Ecto neural progenitor cell (in vitro differentiated cells): ENCODE data around the gene MYL12A.
"Not testable (repeated sequence)": the region's sequence is repeated elsewhere in the genome, so short reads cannot be mapped to it uniquely, and the experiment has no call there.

Experiments
- DNase-seq: peaks from one replicate; pipeline ENCODE4 v3.0.0-alpha.2; 2018; ENCODE audit warnings: low spot score

MYL12A gene

DNA sequence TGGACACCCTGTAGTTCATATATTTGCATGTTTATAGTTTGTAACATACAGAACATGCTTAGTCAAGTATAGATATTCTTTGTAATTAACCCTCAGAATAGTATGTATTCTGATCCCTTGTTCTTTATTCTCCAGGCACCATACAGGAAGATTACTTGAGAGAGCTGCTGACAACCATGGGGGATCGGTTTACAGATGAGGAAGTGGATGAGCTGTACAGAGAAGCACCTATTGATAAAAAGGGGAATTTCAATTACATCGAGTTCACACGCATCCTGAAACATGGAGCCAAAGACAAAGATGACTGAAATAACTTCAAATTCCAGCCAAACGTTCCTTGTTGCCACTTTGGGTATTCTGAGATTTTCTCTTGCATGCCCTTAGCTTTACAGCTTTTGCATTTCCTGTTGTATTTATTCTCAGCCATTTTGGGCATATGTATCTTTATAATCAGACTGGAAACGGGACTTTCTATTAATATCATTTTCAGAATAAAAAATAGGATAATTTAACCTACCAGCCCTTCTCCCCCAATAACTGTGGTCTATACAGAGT, 8.1 kb downstream of the MYL12A start:
- DNase-seq = no peak

DNA sequence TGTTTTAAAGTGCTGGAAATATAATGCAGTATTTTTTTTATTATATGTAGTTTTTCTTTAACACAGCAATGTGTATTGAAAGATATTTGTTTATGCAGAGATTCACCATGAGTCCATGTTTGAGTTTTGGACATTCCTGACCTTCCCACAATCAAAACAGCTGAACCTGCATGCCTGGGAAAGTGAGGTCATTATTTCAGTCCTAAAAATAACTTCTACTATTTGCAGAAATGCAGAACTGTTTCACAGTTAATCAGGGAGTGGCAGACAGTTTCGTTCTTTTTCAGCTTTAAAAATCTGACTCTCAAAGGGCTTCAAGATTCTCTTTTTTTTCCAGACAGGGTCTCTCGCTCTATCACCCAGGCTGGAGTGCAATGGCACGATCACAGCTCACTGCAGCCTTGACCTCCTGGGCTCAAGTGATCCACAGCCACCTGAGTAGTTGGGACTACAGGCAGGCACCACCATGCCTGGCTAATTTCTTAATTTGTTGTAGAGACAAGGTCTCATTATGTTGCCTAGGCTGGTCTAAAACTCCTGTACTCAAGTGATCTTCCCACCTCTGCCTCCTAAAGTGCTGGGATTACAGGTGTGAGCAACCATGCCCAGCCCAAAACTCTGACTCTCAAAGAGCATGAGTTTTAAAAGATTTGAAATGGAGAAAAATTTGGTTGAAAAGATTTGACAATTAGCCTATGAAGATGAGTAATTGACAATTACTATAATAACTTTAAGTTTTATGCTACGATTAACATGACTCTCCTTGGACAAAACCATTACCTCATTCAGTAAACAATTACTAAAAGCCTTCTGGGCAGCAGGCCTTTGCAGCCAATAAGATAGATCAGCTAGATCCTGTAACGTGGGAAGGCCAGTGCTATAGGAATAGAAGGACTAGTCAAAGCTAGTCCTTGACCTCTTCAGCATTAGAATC, 9.4 kb downstream of the MYL12A start:
- no peak for DNase-seq

DNA sequence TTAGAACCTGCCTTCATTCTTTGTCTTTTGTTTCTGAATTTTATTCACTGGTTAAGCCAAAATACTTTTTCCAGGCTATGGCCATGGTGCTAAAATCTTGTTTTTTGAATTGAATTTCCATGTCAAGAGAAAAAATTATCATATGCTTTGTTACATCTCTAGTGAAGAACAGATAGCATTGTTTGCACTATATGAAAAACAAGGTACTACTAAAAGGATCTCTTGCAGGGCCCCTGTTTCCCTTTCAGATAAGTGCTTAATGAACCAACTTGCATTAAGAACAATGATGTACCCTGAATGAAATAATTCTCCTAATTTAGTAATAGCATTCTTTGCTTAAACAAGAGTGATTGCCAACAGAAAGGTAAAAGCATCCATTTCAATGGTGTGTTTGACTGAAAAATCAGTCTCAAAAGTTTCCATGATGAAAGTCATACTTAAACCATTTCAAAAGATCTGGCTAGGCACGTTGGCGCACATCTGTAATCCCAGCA, 10.1 kb downstream of the MYL12A start:
- DNase-seq = no peak

DNA sequence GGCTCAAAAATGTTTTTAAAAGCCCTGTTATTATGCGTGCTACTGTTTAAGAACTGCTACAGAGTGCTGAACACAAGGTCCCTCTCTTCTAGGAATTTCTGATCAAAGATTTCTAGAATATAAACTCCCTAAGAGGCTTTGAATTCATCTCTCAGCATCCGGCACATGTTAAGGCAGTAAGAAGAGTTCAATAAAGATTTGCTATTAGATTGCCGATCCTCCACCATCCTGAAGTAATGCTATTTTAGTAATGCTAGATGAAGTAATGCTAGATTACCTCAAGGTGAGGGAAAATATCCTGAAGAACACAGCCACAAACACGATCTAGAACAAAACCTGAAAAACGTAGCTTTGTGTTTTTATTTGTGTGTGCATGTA, 13.4 kb downstream of the MYL12A start:
- no peak for DNase-seq

DNA sequence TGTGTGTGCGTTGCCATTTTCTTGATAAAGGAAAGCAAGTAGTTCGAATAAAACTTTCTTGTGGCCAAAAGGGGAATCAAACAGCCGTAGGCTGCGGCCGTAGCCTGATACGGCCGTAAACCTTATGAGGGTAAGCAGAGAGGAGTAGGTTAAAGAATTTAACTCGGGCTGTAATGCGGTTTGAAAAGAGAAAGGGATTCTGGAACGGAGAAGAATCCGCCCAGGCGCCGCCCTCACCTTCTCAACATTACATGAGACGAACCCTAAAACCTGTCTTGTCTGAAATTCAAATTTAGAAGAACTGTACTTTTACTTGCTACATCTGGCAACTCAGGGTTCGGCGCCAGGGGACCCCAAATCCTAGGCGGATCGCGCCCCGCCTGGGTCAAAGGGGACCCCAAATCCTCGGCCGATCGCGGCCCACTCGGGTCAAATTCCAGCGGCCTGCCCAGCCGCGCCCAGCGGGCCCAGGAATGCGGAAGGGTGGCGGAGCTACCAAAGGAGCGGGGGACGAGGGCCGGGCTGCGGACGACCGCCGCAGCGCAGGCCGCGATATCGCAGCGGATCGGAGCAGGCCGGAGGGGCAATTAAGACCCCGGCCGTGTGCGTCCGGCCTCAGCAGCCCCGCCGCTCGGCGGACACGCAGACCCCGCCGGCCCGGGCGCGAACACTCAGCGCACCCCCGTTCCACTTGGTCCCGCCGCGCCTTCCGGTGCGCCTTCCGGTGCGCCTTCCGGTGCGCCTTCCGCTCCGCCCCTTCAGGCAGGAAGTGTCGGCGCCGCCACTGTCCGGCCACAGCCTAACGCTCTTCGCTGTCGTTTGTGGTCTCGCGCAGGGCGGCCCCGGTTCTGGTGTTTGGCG, 14.0 kb downstream of the MYL12A start, which contains the start of gene MYL12B:
MYL12B (plus strand) TSS at position 761 of the 861 bp plus-strand sequence. CDS start 10,766 bp downstream, outside the sequence.
- peak; percentile 91 for DNase-seq

DNA sequence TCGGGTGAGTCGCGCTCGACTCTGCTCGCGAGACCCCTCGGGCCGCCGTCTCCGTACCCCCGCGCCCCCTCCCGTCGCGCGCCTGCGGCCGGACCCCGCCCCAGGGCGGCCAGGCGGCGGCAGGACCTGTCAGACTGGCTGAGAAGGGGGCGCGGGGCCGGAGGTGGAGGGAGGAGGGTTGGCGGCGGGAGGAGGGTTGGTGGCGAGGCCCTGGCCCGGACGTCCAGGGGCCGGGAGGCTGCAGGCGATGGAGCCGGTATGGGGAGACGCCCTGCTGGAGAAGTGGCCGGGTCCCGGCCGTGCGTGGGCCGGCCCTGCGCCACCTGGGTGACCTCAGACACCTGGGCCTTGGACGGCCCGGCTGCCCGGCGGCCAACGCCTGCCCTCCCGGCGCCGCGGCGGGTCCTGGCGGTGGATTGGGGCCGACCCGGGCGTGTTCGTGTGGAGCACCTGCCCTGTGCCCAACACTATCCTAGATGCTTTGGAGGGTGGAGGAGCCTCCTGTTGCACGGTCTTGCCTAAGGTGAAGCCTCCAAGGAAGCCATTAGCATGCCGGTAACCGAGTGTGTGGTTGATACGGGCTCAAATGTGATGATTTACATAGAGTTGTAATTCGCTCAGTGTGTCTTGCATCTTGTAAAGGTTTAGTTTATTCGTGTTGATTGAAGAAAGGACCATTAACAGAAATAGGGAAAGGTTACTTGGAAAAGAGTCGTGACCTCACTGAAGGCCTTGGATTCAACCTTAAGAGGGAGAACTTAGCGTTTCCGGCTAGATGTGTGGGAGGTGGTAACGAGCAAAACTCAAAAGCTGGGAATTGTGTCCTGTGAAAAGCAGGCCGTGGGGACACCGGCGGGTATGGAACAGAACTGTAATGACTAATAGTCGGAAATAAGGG, 14.9 kb downstream of the MYL12A start:
- no peak for DNase-seq

DNA sequence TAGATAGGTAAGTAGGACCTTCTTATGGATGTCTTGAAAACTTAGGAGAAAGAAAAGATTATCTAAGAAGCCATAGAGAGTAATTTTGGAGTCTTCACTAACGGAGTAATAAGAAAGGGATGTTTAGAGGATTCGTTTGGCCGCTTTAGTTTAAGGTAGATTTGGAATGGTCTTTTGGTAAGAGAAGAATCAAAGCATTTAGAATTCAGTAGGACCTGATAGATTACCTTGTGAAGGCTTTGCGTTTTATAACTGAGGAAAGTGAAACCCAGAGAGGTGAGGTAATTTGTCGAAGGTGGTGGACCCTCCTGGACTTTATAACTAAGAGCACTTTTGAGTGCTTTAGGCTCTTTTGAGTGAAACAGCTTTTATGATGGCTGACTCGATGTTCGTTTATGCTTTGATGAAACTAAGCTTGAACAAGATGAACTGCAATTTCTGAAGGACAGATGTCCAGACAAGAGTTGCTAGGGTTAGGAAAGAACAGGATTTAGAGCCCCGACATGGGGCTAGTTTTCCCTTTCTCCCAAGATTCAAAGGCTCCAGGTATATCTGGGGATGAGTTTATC, 15.6 kb downstream of the MYL12A start:
- DNase-seq = no peak

DNA sequence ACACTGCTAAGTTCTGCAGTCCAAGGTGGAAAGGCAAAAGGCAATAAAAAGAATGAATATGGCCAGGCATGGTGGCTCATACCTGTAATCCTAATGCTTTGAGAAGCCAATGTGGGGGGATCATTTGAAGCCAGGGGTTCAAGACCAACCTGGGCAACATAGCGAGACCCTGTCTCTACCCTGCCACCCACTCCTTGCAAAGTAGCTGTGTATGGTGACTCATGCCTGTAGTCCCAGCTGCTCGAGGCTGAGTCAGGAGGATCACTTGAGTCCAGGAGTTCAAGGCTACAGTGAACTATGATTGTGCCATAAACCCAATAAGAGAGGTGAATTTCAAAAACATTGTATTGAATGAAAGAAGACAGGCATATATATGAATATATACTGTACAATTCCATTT, 16.8 kb downstream of the MYL12A start:
- no peak for DNase-seq

DNA sequence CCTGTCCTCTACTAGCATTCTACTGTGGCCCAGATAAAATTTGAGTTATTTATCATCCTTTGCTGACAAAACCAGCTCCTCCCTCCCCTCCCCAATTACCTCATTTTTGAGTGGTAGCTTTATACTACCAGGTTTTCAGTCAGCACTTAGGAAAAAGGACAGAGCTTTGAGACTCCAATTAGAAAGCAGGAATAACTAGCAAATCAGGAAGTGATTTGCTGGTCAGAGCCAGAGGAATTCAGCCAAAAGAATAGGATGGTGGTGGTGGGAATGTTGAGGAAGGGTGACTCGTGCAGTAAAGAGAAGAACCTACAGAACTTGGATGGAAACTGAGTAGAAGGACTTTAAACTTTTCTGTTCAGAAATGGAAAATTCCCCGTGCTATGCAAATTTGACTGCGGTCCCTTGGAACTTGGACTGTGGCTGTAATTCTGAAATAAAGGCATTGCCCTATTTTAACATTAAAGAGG, 18.0 kb downstream of the MYL12A start:
- DNase-seq = no peak

DNA sequence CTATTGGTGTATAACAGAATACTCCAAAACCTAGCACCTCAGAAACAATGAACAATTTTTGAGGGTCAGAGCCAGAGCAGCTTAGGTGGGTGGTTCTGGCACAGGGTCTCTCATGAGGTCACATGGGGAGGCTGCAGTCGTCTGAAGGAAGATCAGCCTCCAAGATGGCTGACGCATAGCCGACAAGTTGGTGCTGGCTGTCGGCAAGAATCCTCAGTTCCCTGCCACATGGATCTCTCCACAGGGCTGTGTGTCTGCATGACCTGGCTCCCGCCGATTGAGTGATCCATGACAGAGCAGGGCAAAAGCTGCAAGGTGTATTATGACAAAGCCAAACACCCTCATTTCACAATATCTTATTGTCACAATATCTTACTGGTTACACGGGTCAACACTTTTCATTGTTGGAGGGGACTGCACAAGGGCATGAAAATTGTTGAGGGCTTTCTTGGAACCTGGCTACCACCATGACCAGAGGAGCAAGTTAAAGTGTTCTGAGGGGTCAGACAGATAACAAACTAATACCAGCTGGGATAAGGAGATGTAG, 18.5 kb downstream of the MYL12A start:
- DNase-seq = no peak

DNA sequence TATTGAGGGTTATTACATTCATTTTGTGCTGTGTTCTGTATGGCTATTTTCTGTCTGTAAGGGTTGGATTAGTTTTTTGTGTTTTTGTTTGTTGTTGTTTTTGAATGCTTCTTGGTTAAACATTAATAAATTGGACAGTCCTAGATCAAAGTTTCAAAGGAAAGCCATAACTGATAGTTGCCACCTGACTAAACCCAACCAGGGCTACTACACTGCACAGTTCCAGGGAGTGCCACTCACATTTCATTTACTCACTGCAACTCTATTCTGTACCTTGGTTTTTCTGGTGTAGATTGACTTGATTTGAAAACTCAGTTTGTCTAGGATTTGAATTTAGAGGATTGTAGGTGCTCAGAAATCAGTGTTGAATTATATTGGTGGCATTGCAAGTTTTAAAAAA, 20.7 kb downstream of the MYL12A start:
- no peak for DNase-seq

DNA sequence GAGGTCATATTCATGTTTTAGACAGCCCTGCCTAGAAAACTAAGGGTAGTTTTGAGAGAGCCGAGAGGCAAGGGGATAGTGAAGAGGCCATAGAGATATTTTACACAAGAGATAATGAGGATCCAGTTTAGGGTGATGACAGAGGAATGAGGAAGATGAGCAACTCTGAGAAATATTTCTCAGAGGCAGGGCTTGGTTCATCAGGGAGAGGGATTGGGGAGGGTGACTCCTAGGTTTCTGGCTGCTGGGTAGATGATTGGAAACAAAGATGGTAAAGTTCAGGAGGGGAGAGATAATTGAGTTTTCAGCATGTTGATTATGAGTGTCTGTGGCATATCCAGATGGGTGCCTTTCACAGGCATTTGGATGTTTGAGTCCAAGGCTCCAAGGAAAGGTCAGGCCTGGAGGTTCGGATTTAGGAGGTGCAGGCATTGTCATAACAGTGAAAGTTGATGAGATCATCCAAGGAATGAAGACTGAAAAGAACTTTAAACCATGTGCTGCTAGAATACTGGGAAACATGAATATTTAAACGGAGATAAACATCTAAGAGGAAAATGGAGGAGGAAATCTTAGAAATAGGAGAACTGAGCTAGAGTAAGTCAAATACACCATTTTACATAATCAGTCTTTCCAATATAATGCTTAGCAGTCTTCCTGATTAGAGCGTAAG, 21.8 kb downstream of the MYL12A start:
- no peak for DNase-seq

DNA sequence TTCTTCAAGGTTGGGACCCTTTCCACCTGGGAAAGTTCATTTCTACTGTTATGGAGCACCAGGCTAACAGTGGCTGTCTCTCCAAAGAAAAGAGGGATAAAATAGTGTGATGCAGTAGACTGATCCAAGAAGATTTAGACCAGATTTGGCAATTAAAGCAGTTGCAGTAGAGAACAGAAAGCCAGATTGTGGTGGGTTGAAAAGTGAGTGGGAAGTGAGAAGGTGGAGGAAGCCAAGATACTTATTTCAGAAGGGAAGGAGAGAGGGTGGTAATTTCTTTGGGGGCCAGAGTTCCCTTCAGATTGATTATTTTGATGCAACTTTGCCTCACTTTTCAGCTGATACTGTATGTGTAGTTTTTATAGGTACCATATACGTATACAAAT, 22.3 kb downstream of the MYL12A start:
- DNase-seq = no peak

DNA sequence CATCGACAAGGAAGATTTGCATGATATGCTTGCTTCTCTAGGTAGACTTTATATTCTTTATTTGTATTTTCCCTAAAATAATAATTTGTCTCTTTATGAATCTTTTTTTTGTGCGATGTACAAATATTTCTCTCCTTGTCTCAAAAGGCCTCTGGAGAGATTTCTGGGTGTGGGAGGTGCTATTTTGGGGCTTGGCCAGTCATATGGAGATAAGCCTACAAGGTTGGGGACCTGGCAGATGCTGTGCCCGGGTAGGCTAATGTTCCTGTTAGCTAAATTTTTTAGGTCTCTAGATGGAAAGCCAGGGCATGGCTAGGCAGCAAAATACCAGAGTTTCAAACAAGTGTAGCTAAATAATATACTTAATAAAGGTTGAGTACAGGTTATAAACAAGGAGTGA, 25.4 kb downstream of the MYL12A start:
- DNase-seq = no peak

DNA sequence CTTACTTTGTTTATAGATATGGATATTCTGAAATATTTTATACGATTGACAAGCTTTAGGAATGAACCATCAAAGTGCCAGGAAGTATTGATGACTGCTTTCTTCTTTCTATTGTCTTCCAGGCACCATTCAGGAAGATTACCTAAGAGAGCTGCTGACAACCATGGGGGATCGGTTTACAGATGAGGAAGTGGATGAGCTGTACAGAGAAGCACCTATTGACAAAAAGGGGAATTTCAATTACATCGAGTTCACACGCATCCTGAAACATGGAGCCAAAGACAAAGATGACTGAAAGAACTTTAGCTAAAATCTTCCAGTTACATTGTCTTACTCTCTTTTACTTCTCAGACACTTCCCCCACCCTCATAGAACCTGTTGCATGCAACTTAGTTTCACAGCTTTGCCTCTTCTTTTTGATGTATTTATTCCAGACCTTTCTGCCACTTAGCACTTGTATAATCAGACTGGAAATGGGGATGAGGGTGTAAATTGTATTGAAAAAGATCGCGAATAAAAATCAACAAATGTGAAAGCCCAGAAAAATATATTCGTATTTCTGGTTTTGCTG, 30.1 kb downstream of the MYL12A start:
- not testable (repeated sequence) for DNase-seq

DNA sequence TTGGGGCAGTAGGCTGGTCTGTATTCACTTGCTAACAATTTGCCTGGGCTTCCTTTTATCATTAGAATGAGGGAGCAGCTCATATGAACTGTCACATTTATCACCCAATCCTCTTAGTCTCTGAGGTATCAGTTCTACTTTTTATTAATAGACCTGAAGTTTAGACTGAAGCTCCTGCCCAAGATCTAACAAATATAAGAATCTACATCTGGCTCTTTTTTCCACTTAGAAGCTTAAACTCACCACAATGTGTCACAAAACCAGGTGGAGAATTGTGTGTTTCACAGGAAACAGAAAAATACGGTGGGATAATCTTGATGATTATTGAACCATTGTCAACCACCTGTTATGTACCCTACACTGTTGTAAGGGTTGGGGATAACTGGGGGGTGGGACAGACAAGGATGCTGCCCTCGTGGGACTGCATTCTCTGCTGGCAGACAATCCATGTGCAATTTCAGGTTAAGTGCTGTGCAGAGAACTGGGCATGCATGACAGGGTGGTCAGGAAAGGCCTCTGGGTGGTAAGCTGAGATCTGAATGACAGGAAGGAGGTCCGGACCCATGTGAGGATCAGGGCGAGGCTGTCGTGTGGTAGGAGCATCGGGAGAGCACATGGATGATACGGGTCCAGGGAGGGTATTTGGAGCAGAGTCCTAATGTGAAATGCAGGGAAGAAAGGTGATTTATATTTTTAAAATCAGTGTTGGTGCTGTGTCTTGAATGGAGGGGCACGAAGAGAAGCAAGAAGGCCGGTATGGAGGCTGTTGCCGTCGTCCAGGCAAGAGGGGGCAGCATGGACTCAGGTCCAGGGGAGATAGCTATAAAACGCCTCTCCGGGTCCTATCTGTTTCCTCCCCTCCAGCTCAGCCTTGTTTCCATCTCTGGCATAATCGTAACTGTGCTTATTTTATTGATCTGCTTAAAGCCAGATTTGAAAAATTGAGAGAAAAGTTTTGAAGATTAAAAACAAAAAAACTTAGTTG, 31.9 kb downstream of the MYL12A start:
- no peak for DNase-seq

DNA sequence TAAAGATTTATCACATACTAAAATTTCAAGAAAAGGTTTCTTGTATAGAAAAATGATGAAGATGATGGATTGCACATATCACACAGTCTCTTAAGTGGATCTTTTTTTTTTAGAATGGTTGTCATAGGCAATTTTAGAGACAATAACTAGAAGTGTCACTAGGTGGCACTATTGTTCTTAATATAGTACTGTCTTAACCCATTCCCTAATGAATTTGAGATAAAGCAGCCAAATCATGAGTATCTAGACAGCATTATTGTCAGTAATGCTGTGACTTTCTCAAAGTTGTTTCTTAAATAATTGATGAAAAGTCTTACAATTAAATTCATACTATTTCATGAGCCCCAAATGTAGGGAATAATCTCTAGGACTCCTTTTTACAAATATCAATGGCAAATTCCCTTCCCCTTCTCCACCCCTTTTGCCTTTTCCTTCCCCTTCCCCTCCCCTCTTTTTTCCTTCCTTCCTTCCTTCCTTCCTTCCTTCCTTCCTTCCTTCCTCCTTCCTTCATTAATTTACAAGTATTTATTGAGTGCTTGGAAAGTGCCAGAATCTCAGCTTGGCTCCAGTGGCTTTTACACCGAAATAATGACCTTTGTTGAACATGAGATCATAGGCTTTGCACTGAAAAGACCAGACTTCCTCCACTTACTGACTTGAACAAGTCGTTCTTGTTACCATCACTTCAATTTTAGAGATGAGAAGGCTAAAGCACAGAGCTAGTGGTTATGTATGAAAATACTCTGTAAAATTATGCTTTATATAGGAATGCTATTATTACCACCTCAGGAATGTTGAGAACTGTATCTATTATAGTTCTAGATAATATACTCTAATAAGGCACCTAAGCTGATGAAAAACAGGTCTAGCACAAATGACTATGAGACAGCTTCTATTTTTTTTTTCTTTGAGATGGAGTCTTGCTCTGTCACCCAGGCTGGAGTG, 34.1 kb downstream of the MYL12A start:
- DNase-seq = no peak
